Activated T-cell treated with anti-CD3 and anti-CD28 coated beads for 1 hour (primary cell): Measurements from ENCODE around the gene IFT122.

Source experiments
- DNase-seq: peaks from one replicate; pipeline ENCODE4 v3.0.0-alpha.2; 2020; ENCODE audit warnings: low read depth

The IFT122 gene

GRCh38 chr3:129557548-129557894 is 117.5 kb downstream of the IFT122 start:
- DNase-seq: no peak

- DNase-seq: no peak
Measured at GRCh38 chr3:129558081-129558771, 118.2 kb downstream of the IFT122 start.

- DNase-seq: no peak
Measured at GRCh38 chr3:129558772-129559564, 118.9 kb downstream of the IFT122 start.

GRCh38 chr3:129559565-129560079 is 119.6 kb downstream of the IFT122 start:
- no peak for DNase-seq

GRCh38 chr3:129560269-129560787 is 120.3 kb downstream of the IFT122 start:
- DNase-seq: no peak

- DNase-seq: no peak
Measured at GRCh38 chr3:129560911-129561594, 121.0 kb downstream of the IFT122 start.

GRCh38 chr3:129561619-129562248 is 121.7 kb downstream of the IFT122 start:
- no peak for DNase-seq

GRCh38 chr3:129562803-129563202 is 122.8 kb downstream of the IFT122 start:
- no peak for DNase-seq

GRCh38 chr3:129563332-129563731 is 123.3 kb downstream of the IFT122 start:
- no peak for DNase-seq

GRCh38 chr3:129563850-129564535 is 124.0 kb downstream of the IFT122 start:
- DNase-seq: no peak

- no peak for DNase-seq
Measured at GRCh38 chr3:129564981-129565644, 125.1 kb downstream of the IFT122 start.

- no peak for DNase-seq
Measured at GRCh38 chr3:129565902-129566301, 125.9 kb downstream of the IFT122 start.

GRCh38 chr3:129567176-129567705 is 127.2 kb downstream of the IFT122 start:
- no peak for DNase-seq

GRCh38 chr3:129567939-129568338 is 127.9 kb downstream of the IFT122 start:
- DNase-seq: no peak

- DNase-seq: no peak
Measured at GRCh38 chr3:129569856-129570255, 129.8 kb downstream of the IFT122 start.
